H9 (cell line): ENCODE data around the gene ILK. TPM values are rescaled to one million over a fixed set of nuclear protein-coding genes. Genes with fewer than 3 reads are reported as not detected.

ENCODE experiments used
- DNase-seq: peaks from one replicate; pipeline ENCODE4 v3.0.0-alpha.2; 2017
- H2AFZ ChIP-seq: one replicate; pipeline ENCODE4 v1.6.1; 2013; ENCODE audit warnings: mild to moderate bottlenecking, low read length, control low read depth, moderate library complexity
- H2AK5ac ChIP-seq: 2 replicates; pipeline ENCODE4 v1.6.1; 2013; ENCODE audit warnings: low read length, control low read depth, mixed read lengths; ENCODE audit not compliant: insufficient read length
- H2BK120ac ChIP-seq: one replicate; pipeline ENCODE4 v1.6.1; 2013; ENCODE audit warnings: low read depth, mild to moderate bottlenecking, low read length, control low read depth, inconsistent platforms; ENCODE audit not compliant: poor library complexity, severe bottlenecking
- H2BK12ac ChIP-seq: 2 replicates; pipeline ENCODE4 v1.6.1; 2013; ENCODE audit warnings: low read length, control low read depth, mixed read lengths, low read depth; ENCODE audit not compliant: insufficient read length
- H2BK15ac ChIP-seq: 2 replicates; pipeline ENCODE4 v1.6.1; 2013; ENCODE audit warnings: low read depth, low read length, control low read depth
- H2BK20ac ChIP-seq: one replicate; pipeline ENCODE4 v1.6.1; 2013; ENCODE audit warnings: low read depth, mild to moderate bottlenecking, low read length, control low read depth, inconsistent platforms; ENCODE audit not compliant: poor library complexity, severe bottlenecking
- H2BK5ac ChIP-seq: 2 replicates; pipeline ENCODE4 v1.6.1; 2013; ENCODE audit warnings: low read length, control low read depth, mixed read lengths; ENCODE audit not compliant: insufficient read length
- H3K14ac ChIP-seq: 2 replicates; pipeline ENCODE4 v1.6.1; 2013; ENCODE audit warnings: low read length, control low read depth; ENCODE audit not compliant: insufficient read depth
- H3K18ac ChIP-seq: 2 replicates; pipeline ENCODE4 v1.6.1; 2013; ENCODE audit warnings: low read depth, mild to moderate bottlenecking, mixed read lengths, low read length, control low read depth; ENCODE audit not compliant: insufficient read length
- H3K23ac ChIP-seq: 2 replicates; pipeline ENCODE4 v1.6.1; 2013; ENCODE audit warnings: low read length, control low read depth, mixed read lengths, low read depth; ENCODE audit not compliant: insufficient read length
- H3K23me2 ChIP-seq: 2 replicates; pipeline ENCODE4 v1.6.1; 2013; ENCODE audit warnings: low read depth, mild to moderate bottlenecking, mixed read lengths, low read length, control low read depth; ENCODE audit not compliant: insufficient read length, poor library complexity, severe bottlenecking
- H3K27ac ChIP-seq: 2 replicates; pipeline ENCODE4 v1.5.1; 2013; ENCODE audit warnings: low read length, control low read depth, mixed read lengths, low read depth; ENCODE audit not compliant: insufficient read length
- H3K27me3 ChIP-seq: 2 replicates; pipeline ENCODE4 v1.6.1; 2013; ENCODE audit warnings: low read length, control low read depth, inconsistent platforms; ENCODE audit not compliant: insufficient read depth
- H3K4ac ChIP-seq: 2 replicates; pipeline ENCODE4 v1.6.1; 2013; ENCODE audit warnings: low read depth, mild to moderate bottlenecking, control low read depth, inconsistent platforms, low read length, moderate library complexity
- H3K4me1 ChIP-seq: 2 replicates; pipeline ENCODE4 v1.6.1; 2013; ENCODE audit warnings: low read length, control low read depth, inconsistent platforms; ENCODE audit not compliant: insufficient read depth
- H3K4me2 ChIP-seq: 2 replicates; pipeline ENCODE4 v1.6.1; 2013; ENCODE audit warnings: low read length, control low read depth, mixed read lengths; ENCODE audit not compliant: insufficient read length, insufficient read depth
- H3K56ac ChIP-seq: 2 replicates; pipeline ENCODE4 v1.6.1; 2013; ENCODE audit warnings: low read depth, mild to moderate bottlenecking, mixed read lengths, low read length, control low read depth; ENCODE audit not compliant: insufficient read length
- H3K79me1 ChIP-seq: 2 replicates; pipeline ENCODE4 v1.6.1; 2013; ENCODE audit warnings: low read depth, mild to moderate bottlenecking, moderate library complexity, low read length, control low read depth, inconsistent platforms; ENCODE audit not compliant: insufficient read depth, poor library complexity, severe bottlenecking
- H3K79me2 ChIP-seq: 2 replicates; pipeline ENCODE4 v1.6.1; 2013; ENCODE audit warnings: low read length, control low read depth, inconsistent platforms; ENCODE audit not compliant: insufficient read depth
- H3K9ac ChIP-seq: 2 replicates; pipeline ENCODE4 v1.6.1; 2013; ENCODE audit warnings: low read length, control low read depth, mixed read lengths; ENCODE audit not compliant: insufficient read length; ENCODE audit errors: extremely low read depth
- H3K9me3 ChIP-seq: one replicate; pipeline ENCODE4 v1.6.1; 2013; ENCODE audit warnings: low read depth, low read length, inconsistent platforms; ENCODE audit not compliant: control insufficient read depth
- H3T11ph ChIP-seq: one replicate; pipeline ENCODE4 v1.6.1; 2013; ENCODE audit warnings: mild to moderate bottlenecking, low read length, control low read depth, inconsistent platforms
- H4K20me1 ChIP-seq: one replicate; pipeline ENCODE4 v1.6.1; 2013; ENCODE audit not compliant: control insufficient read depth, insufficient read length, insufficient read depth
- H4K5ac ChIP-seq: 2 replicates; pipeline ENCODE4 v1.6.1; 2013; ENCODE audit warnings: low read depth, mild to moderate bottlenecking, mixed read lengths, low read length, control low read depth; ENCODE audit not compliant: insufficient read length
- H4K8ac ChIP-seq: replicated peaks from 2 replicates; pipeline ENCODE4 v1.6.1; 2013; ENCODE audit warnings: low read length, control low read depth, mixed read lengths, low read depth; ENCODE audit not compliant: insufficient read length
- H4K91ac ChIP-seq: 2 replicates; pipeline ENCODE4 v1.6.1; 2013; ENCODE audit warnings: low read depth, mild to moderate bottlenecking, moderate library complexity, mixed read lengths, low read length, control low read depth; ENCODE audit not compliant: insufficient read length
- H3K27ac Mint-ChIP-seq, 3 experiments: 2 replicates in 2 of 3; 3 replicates in 1 of 3; pipeline ENCODE4 v1.8.0; 2020 to 2021; ENCODE audit warnings: mixed read lengths in 3 of 3, mild to moderate bottlenecking in 1 of 3, moderate library complexity in 1 of 3
- H3K27me3 Mint-ChIP-seq: 2 replicates; pipeline ENCODE4 v1.8.0; 2021; ENCODE audit warnings: low read depth, mild to moderate bottlenecking, moderate library complexity, mixed read lengths
- H3K36me3 Mint-ChIP-seq, 3 experiments: 2 replicates in 2 of 3; 3 replicates in 1 of 3; pipeline ENCODE4 v1.8.0; 2020 to 2021; ENCODE audit warnings: low read depth in 3 of 3, mixed read lengths in 3 of 3; ENCODE audit not compliant: insufficient read depth in 1 of 3
- H3K4me1 Mint-ChIP-seq, 2 experiments: 2 replicates each; pipeline ENCODE4 v1.8.0; 2020; ENCODE audit warnings: mixed read lengths in 2 of 2
- H3K4me3 Mint-ChIP-seq, 2 experiments: 2 replicates in 1 of 2; 3 replicates in 1 of 2; pipeline ENCODE4 v1.8.0; 2020 to 2021; ENCODE audit warnings: mild to moderate bottlenecking in 2 of 2, mixed read lengths in 2 of 2, moderate library complexity in 1 of 2
- H3K9me3 Mint-ChIP-seq, 2 experiments: 2 replicates in 1 of 2; 3 replicates in 1 of 2; pipeline ENCODE4 v1.8.0; 2020; ENCODE audit warnings: mild to moderate bottlenecking in 2 of 2, mixed read lengths in 2 of 2, moderate library complexity in 1 of 2
- CTCF ChIP-seq: fragments of 200-600 bp; sonication (generic); conservative IDR thresholded peaks from 3 replicates; pipeline ENCODE4 v1.8.0; 2021; ENCODE audit warnings: antibody characterized with exemption, mild to moderate bottlenecking
- WGBS: extraction: QIAGEN DNeasy Blood & Tissue Kit; methylation state at CpG from one replicate; pipeline ENCODE4 v1.1.7; 2013; ENCODE audit warnings: missing lambda C conversion rate, low lambda C conversion rate, mixed read lengths; ENCODE audit not compliant: insufficient read length; ENCODE audit errors: extremely low coverage; 5-methylcytosine and 5-hydroxymethylcytosine counted together
- total RNA-seq: library from RNA; stranded (reverse); gene quantifications from 2 replicates; pipeline ENCODE4 v1.2.1, GENCODE V29; 2021

Gene ILK
- total RNA-seq, 1 experiment from 2014 or later: 100 TPM

GRCh38 chr11:6647836-6648235 lies 44.3 kb downstream of the ILK start:
- no peak overlapping the region for H2BK20ac ChIP-seq
- no peak overlapping the region for H3K9ac ChIP-seq
- no peaks in the 10 kb centered on the region for H3K23me2 ChIP-seq
- no peak for TF ChIP-seq CTCF
- no peaks in the 10 kb centered on the region for H3K79me1 ChIP-seq
- no peaks in the 10 kb centered on the region for H3K79me2 ChIP-seq
- 0 out of 2 replicates have a peak, but pooled peaks cover 2% of the 10 kb centered on the region for H3K27me3 Mint-ChIP-seq
- no peaks in the 10 kb centered on the region for H3K9me3 ChIP-seq
- no peak overlapping the region for H2BK12ac ChIP-seq
- H3T11ph ChIP-seq: no peak overlapping the region
- H3K27ac ChIP-seq: no peak overlapping the region
- H4K91ac ChIP-seq: no peak overlapping the region
- no peak overlapping the region for H3K23ac ChIP-seq
- no peak overlapping the region for H2BK120ac ChIP-seq
- no peak overlapping the region for H2BK15ac ChIP-seq
- no peak overlapping the region for H2AK5ac ChIP-seq
- no peak overlapping the region for H3K4ac ChIP-seq
- no peaks in the 10 kb centered on the region for H3K4me1 Mint-ChIP-seq
- H3K36me3 Mint-ChIP-seq: no peaks in the 10 kb centered on the region
- H3K18ac ChIP-seq: no peak overlapping the region
- no peak overlapping the region for H2BK5ac ChIP-seq
- H3K4me1 ChIP-seq: peaks cover 2% of the 10 kb centered on the region; the same call in 1 of the 2 replicates
- no CpG with 5 or more reads among the region's 2 CpGs for WGBS
- no peak for DNase-seq
- no peaks in the 10 kb centered on the region for H3K9me3 Mint-ChIP-seq
- H2AFZ ChIP-seq: no peak overlapping the region
- no peak overlapping the region for H3K56ac ChIP-seq
- no peak overlapping the region for H3K4me2 ChIP-seq
- H3K27me3 ChIP-seq: 0 out of 2 replicates have a peak, but pooled peaks cover 1% of the 10 kb centered on the region
- H4K20me1 ChIP-seq: no peaks in the 10 kb centered on the region
- H3K14ac ChIP-seq: no peak overlapping the region
- no peak overlapping the region for H3K4me3 Mint-ChIP-seq
- H4K8ac ChIP-seq: no peak overlapping the region
- H3K27ac Mint-ChIP-seq: no peak overlapping the region
- no peak overlapping the region for H4K5ac ChIP-seq
